ENCODE data around the gene CCDC157.

GRCh38 chr22:30334646-30335045 lies 22.2 kb upstream of the CCDC157 start:
- no peak for TF ChIP-seq SUZ12 (IDR thresholded peaks at IDR 0.05; ENCODE audit: extremely low read depth, insufficient read depth, insufficient read length)
- no peak for TF ChIP-seq ZNF274 (IDR thresholded peaks at IDR 0.05; ENCODE audit: low read depth, low read length)
- no peak for TF ChIP-seq YY1 (IDR thresholded peaks at IDR 0.05; ENCODE audit: insufficient read depth, insufficient read length)
